ENCODE results near the gene MAGEB3.

Gene MAGEB3

DNA sequence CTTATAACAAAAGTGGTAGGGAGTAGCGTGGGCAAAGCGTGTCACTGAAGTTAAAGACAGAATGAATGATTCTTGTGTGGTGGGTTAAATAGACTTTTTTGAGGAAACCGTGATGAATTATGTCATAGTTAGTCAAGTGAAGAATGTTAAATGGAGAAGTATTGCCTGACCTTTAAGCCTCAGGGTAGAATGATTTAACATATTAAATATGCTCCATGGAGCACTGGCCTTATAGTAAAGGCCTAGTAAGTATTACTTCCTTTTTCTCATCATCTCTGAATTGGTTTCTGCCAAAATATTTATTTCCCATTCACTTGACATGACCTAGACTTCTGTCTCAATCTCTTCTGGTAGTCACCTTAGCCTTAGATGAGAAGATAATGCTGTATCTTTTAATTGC, 40.2 kb downstream of the MAGEB3 start:
- DNase-seq (ENCODE audit: low read depth, low spot score): no peak
- H3K27ac ChIP-seq: no peak overlapping the region

DNA sequence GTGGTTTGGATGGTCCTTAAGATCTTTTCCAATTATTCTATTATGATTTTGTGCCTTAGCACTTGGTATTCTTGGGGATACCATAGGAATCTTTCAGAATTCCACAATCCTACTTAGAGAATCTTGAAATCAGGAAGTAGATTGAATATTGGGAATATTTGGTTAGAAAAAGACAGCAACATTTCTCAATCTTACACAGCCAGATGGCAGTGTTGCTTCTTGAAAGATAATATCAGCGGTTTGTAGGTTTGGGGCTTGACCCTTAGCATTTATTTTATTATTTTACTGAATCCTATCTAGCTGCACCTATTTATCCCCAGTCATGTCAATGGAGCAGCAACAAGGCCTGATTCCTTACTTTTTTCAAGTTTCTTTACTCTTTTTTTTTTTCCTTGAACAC, 45.0 kb downstream of the MAGEB3 start:
- DNase-seq (ENCODE audit: low read depth, low spot score): no peak

DNA sequence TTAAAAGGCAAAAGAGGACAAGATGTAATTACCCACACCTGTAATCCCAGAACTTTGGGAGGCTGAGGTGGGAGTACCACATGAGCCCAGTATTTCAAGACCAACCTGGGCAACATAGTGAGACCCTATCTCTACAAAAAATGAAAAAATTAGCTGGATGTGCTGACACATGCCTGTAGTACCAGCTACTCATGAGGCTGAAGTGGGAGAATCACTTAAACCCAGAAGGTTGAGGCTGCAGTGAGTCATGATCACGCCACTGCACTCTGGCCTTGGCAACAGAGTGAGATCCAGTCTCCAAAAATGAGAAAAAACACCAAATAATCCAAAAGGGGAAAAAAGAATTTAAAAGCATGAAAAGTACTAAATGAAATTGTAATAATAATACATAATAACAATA, 47.9 kb downstream of the MAGEB3 start:
- no peak overlapping the region for H3K27ac ChIP-seq
- DNase-seq (ENCODE audit: low read depth, low spot score): no peak

More for the DNA sequence above, 45.0 kb downstream of the MAGEB3 start:
- no peak overlapping the region for H3K27ac ChIP-seq

DNA sequence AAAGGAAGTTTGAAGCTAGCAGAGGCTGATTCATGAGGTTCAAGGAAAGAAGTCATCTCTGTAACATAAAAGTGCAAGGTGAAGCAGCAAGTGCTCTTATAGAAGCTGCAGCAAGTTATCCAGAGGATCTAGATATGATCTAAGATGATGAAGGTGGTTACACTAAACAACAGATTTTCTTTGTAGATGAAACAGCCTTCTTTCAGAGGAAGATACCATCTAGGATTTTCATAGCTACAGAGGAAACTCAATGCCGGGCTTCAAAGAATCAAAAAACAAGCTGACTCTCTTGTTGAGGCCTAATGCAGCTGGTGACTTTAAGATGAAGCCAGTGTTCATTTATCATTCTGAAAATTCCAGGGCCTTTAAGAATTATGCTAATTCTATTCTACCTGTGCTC, 50.0 kb downstream of the MAGEB3 start:
- no peak overlapping the region for H3K27ac ChIP-seq
- no peak for DNase-seq (ENCODE audit: low read depth, low spot score)

DNA sequence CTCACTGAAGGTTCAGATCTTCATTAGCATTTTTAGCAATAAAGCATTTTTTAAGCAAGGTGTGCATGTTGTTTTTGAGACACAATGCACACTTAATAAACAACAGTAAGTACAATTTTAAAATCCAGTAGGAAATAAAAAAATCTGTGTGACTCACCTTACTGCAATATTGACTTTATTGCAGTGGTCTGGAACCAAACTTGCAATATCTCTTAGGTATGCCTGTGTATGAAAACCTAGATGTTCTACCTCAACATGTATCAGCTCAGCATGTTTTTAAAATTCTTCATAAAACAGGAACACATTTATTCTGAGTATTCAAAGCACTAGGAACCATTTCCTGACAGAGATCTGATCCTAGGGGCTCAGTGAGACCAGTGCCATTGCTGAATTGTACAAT, 52.1 kb downstream of the MAGEB3 start:
- peak overlapping the region; percentile 65 for H3K27ac ChIP-seq
- no peak for DNase-seq (ENCODE audit: low read depth, low spot score)

DNA sequence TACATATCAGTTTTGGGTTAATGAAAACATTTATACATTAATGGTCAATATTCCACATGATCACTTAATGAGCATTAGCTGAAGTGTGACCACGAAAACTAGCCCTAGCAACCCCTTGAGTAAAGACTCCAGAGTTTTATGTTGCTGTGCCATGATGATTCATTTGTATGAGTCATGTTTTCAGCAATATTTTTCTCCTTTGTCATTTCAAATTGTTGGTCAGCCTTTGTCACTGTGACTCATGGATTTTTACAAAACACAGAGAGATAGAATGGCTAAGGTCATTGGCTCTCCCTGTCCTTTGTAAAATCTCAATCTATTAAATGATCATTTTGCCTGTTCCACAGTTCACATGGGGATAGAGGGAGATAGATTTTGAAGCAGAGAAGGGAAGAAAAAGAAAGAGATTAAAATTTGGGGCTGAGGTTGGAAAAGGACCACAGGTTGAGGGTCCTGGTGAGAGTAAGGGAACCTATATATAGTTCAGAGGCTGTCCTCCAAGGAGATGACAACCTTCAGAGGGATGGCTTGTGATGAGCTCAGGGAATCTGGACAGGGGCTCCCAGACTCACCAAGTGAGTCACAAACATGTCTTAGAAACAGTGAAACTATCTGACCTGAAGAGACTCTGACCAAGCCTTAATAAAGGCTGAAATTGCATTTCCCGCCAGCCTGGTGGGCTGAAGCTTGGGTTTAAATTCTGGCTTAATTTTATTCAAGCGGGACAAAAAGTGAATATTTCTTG, 53.2 kb downstream of the MAGEB3 start:
- H3K27ac ChIP-seq: peak overlapping the region; percentile 65
- DNase-seq (ENCODE audit: low read depth, low spot score): peak; percentile 44
